OCI-LY7 (cell line): ENCODE measurements around the gene NSUN7. TPM values are rescaled to one million over a fixed set of nuclear protein-coding genes. Genes with fewer than 3 reads are reported as not detected.

Experiments used
- BruUV-seq: library from RNA; stranded (reverse); fragments of 400-500 nt; replicated peaks from 2 replicates; lab custom pipeline; 2021; lab: Mats Ljungman, UMichigan
- CTCF ChIA-PET: fragments of 300-600 bp; sonication (Branson Sonifier 250); formaldehyde crosslinking; loops from one replicate; lab custom pipeline; 2022; ENCODE audit warnings: antibody characterized with exemption; ENCODE audit not compliant: unreplicated experiment; lab: Charles Lee
- POLR2A ChIA-PET: fragments of 300-600 bp; sonication (Branson Sonifier 250); formaldehyde crosslinking; loops from one replicate; lab custom pipeline; 2022; ENCODE audit warnings: antibody characterized with exemption; lab: Charles Lee
- DNase-seq: peaks from one replicate; pipeline ENCODE4 v3.0.0-alpha.2; 2015; ENCODE audit warnings: low spot score
- H2AFZ ChIP-seq: fragments of 200-600 bp; sonication (generic), shearing (Covaris generic); 2 replicates; pipeline ENCODE4 v1.6.1; 2014; ENCODE audit warnings: mild to moderate bottlenecking, antibody characterized with exemption, low read length, moderate library complexity
- H3K27ac ChIP-seq: fragments of 200-600 bp; sonication (generic); 2 replicates; pipeline ENCODE4 v1.5.1; 2014; ENCODE audit warnings: mixed run types, low read depth, mild to moderate bottlenecking, moderate library complexity, low read length, inconsistent platforms; ENCODE audit not compliant: poor library complexity, severe bottlenecking
- H3K36me3 ChIP-seq: fragments of 200-600 bp; sonication (generic); 2 replicates; pipeline ENCODE4 v1.6.1; 2014; ENCODE audit warnings: mild to moderate bottlenecking, antibody characterized with exemption, low read length, moderate library complexity, mixed read lengths; ENCODE audit not compliant: insufficient read depth
- H3K4me1 ChIP-seq: fragments of 200-600 bp; sonication (generic); 2 replicates; pipeline ENCODE4 v1.5.1; 2014; ENCODE audit warnings: mild to moderate bottlenecking, low read length; ENCODE audit not compliant: insufficient read depth, poor library complexity, severe bottlenecking
- H3K4me2 ChIP-seq: fragments of 200-600 bp; sonication (generic); 2 replicates; pipeline ENCODE4 v1.6.1; 2014; ENCODE audit warnings: mild to moderate bottlenecking, low read length
- H3K4me3 ChIP-seq: fragments of 200-600 bp; sonication (generic); 2 replicates; pipeline ENCODE4 v1.5.1; 2014; ENCODE audit warnings: mild to moderate bottlenecking, low read depth, low read length; ENCODE audit not compliant: poor library complexity, severe bottlenecking
- H3K79me2 ChIP-seq: fragments of 200-600 bp; sonication (generic); 2 replicates; pipeline ENCODE4 v1.6.1; 2016; ENCODE audit warnings: low read depth, mild to moderate bottlenecking, low read length, moderate library complexity, mixed read lengths; ENCODE audit not compliant: insufficient read depth
- H3K9me2 ChIP-seq: fragments of 200-600 bp; sonication (generic); 2 replicates; pipeline ENCODE4 v1.6.1; 2016; ENCODE audit warnings: mild to moderate bottlenecking, low read length, mixed read lengths; ENCODE audit not compliant: insufficient read depth
- H3K9me3 ChIP-seq: fragments of 200-600 bp; sonication (generic); 2 replicates; pipeline ENCODE4 v1.6.1; 2014; ENCODE audit warnings: mild to moderate bottlenecking, mixed run types, low read length, mixed read lengths
- H4K20me1 ChIP-seq: fragments of 200-600 bp; sonication (generic); 2 replicates; pipeline ENCODE4 v1.6.1; 2014; ENCODE audit warnings: mild to moderate bottlenecking, antibody characterized with exemption, low read length, moderate library complexity, mixed read lengths; ENCODE audit not compliant: insufficient read depth
- CTCF ChIP-seq: fragments of 200-600 bp; sonication (generic); conservative IDR thresholded peaks from 2 replicates; pipeline ENCODE4 v1.5.1; 2014; ENCODE audit warnings: mild to moderate bottlenecking, antibody characterized with exemption, low read length, moderate library complexity, mixed read lengths
- EZH2phosphoT487 ChIP-seq: fragments of 200-600 bp; sonication (generic); IDR thresholded peaks from 2 replicates; pipeline ENCODE4 v1.6.1; 2018; ENCODE audit warnings: low read depth, borderline replicate concordance, mild to moderate bottlenecking, mixed run types, antibody characterized with exemption, low read length, moderate library complexity, mixed read lengths
- intact Hi-C: fragments of 100-400 bp; cut with micrococcal nuclease; formaldehyde crosslinking; loops from one replicate; pipeline ENCODE4 v1.10.0; 2022; ENCODE audit not compliant: unreplicated experiment
- total RNA-seq, 2 experiments: library from RNA; depleted of rRNA in 1 of 2; stranded (reverse); fragments of >200 nt in 1 of 2; shearing (Covaris generic) in 1 of 2; gene quantifications; 2 replicates each; pipeline ENCODE4 v1.2.3, GENCODE V29; 2014 to 2022

The NSUN7 gene
- total RNA-seq, 2 experiments from 2014 or later = 0.13 TPM; not detected in 1

- TF ChIP-seq CTCF (no peak), EZH2phosphoT487 (no peak)
- no peak for DNase-seq
- Histone ChIP-seq H3K9me3 (no peaks in the 10 kb centered on the region), H2AFZ (no peak overlapping the region), H3K27ac (no peak overlapping the region), H3K4me1 (peaks cover 12% of the 10 kb centered on the region), H3K4me2 (no peak overlapping the region), H3K9me2 (no peaks in the 10 kb centered on the region), H3K4me3 (no peak overlapping the region), H3K79me2 (no peaks in the 10 kb centered on the region), H4K20me1 (no peaks in the 10 kb centered on the region), H3K36me3 (no peaks in the 10 kb centered on the region)
- intact Hi-C loops = loop anchor here (5.0 kb wide), 2 partner anchors 53 to 107 kb away; no protein-coding TSS in a partner anchor
- ChIA-PET POLR2A (interaction anchor here (1.0 to 1.1 kb wide), 2 partner anchors 14 to 44 kb away, joined by 4 read pairs; no protein-coding TSS in a partner anchor), CTCF (no interaction called here)
- BruUV-seq = no TSS peak
Observed at GRCh38 chr4:40844261-40844660, 94.5 kb downstream of the NSUN7 start.

DNA sequence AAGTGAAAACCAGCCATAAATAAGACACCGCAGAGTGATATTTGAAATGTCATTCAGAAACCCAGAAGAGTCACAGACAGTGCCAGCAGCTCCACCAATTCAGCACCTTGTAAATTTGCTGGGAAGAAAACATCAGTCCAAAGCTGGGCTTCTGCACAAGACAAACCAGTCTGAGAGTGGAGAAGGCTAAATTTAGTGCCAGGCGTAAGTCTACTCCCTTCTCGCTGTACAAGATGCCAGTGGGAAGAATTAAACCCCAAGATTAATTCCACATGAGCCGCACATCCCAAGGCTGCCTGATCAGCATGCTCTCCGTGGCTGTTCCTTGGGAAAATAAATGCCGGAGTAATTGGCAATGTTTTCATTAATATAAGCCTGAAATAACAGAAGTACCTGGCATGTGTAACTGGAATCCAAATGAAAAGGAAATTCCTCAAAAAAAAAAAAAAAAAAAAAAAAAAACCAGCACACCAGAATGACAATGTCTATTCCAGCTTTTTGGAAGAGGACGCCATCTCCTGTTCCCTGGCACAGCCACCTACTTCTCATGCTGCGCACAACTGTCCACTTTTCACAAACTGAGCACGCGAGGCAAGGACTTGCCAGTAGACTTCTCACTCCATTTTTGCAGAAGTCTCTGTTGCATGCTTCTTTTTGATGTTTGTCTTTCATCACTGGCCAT is 95.5 kb downstream of the NSUN7 start:
- Histone ChIP-seq H3K27ac (no peak overlapping the region), H3K4me1 (peaks cover 9% of the 10 kb centered on the region), H3K9me3 (no peaks in the 10 kb centered on the region), H2AFZ (no peak overlapping the region), H3K4me3 (no peak overlapping the region), H3K4me2 (no peak overlapping the region), H3K9me2 (no peaks in the 10 kb centered on the region), H4K20me1 (no peaks in the 10 kb centered on the region), H3K36me3 (no peaks in the 10 kb centered on the region), H3K79me2 (no peaks in the 10 kb centered on the region)
- no TSS peak for BruUV-seq
- no peak for DNase-seq
- POLR2A ChIA-PET = interaction anchor here (1.1 kb wide), 1 partner anchor 13 kb away, joined by 4 read pairs; no protein-coding TSS in a partner anchor
- CTCF ChIA-PET = no interaction called here
- intact Hi-C loops = no loop called here
- TF ChIP-seq EZH2phosphoT487 = no peak
- TF ChIP-seq CTCF = no peak

DNA sequence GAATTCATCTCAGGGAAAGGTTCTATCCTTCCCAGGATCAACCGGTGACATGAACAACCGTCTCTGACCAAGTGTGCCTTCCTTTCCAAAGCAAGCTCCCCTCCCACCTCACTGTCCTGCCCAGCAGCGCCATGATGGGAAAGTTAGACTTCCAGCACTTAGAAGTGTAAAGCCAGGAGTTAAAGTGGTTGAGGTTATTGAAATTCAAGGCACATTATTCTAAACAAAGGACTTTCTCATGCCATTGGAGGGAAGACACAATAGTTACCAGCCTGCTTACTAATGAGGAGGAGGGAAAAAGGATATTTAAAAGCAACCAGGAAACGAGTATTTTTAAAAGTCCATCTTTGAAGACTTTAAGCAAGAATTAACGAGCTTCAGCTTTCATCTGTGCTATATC is 96.8 kb downstream of the NSUN7 start:
- no peak for DNase-seq
- Histone ChIP-seq H3K9me3 (no peaks in the 10 kb centered on the region), H3K4me1 (no peaks in the 10 kb centered on the region), H2AFZ (no peak overlapping the region), H3K36me3 (no peaks in the 10 kb centered on the region), H4K20me1 (no peaks in the 10 kb centered on the region), H3K79me2 (no peaks in the 10 kb centered on the region), H3K9me2 (no peaks in the 10 kb centered on the region), H3K4me2 (no peak overlapping the region), H3K27ac (no peak overlapping the region), H3K4me3 (no peak overlapping the region)
- ChIA-PET CTCF (interaction anchor here (1.2 kb wide), 1 partner anchor 50 kb away, joined by 3 read pairs; no protein-coding TSS in a partner anchor), POLR2A (interaction anchor here (0.6 to 0.7 kb wide), 2 partner anchors 21 to 453 kb away, joined by 3 read pairs; no protein-coding TSS in a partner anchor)
- no peak for TF ChIP-seq CTCF
- TF ChIP-seq EZH2phosphoT487 = no peak
- no TSS peak for BruUV-seq
- intact Hi-C loops = no loop called here
